Hippocampal formation (tissue), 2 donors: ENCODE results near the gene CAPN15.
A peak's percentile ranks its signal among the peaks of the same experiment; 100 is the strongest.
"Not testable (repeated sequence)": the region's sequence is repeated elsewhere in the genome, so short reads cannot be mapped to it uniquely, and the experiment has no call there.

Experiments used
- DNase-seq, 2 donors: peaks; one replicate each; lab custom pipeline; 2025; lab: John Stamatoyannopoulos, UW

Gene CAPN15

GRCh38 chr16:592518-593306 is 65.2 kb downstream of the CAPN15 start:
- peak; percentile 27 to 45 for DNase-seq

GRCh38 chr16:593406-593805 is 65.9 kb downstream of the CAPN15 start:
- no peak for DNase-seq

- no peak for DNase-seq
These were observed 66.3 kb downstream of the CAPN15 start for GRCh38 chr16:593807-594206.

DNA sequence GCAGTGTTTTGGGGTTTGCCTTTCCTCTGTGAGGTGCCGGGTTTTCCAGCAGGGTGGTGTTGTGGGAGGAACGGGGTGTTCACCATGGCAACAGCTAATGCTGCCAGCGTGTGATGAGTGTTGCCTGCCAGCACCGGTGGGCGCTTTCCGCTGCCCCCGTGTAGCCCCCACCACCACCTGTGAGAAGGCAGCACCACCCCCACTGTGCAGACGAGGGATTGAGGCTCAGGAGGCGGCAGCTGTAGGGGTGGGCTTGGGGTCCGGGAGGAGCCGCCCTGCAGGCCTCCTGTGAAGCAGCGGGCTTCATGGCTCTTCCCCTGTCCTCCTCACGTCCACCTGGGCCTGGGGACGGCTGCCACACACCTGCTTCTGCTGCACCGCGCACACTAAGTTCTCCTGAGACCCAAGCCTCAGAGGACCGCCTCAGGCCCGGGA is 67.6 kb downstream of the CAPN15 start:
- no peak for DNase-seq

DNA sequence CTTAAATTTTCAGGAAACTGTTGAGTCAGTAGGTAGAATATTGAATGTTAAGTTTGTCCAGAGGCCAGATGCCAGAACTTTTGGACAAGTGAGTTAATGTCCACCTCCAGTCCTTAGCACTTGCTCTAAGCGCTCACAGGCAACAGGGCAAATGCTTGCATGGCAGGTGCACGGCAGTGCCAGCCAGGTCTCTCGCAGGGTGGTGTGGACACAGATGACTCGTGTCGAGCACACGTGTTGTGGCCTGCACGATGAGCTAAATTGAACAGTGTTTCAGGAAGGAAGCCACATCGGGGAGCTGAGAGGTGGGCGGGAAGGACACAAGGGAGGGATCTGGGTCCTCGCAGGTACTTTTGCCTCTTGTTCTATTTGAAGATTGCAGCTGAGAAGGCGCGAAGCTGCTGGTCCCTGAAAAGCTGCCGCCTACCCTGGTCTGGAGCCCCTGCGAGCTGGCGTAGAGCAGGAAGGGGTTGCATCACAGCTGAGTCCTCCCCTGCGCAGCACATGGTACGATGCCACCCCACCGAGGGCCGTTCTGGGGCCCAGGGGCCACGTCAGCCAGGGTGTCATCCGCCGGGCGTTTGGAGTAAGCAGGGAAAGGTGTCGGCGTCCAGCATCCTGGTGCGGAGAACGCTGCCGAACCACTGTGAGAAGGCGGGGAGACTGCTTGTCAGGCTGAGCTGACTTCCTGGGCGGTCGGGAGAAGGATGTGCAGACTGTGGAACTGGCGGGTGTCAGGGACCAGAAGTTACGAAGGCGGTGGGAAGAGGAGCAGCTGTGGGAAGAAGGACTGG is 68.6 kb downstream of the CAPN15 start:
- peak in 1 of 2 donors; percentile 12 for DNase-seq

DNA sequence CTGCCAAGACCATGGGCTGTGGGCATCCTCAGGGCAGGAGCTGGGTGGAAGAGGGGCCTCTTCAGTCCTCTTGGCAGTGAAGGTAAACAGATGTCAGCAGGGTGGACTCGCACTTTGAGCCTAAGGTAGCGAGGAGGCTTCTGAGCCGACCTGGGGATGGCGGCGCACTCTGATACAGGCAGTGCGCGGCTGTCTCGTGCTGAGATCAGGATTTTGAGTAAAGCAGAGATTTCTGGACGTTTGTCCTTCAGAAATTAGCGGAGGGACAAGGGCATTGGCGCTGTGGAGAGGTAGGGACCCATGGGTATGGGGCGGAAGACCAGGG is 69.2 kb downstream of the CAPN15 start:
- DNase-seq, result no peak

DNA sequence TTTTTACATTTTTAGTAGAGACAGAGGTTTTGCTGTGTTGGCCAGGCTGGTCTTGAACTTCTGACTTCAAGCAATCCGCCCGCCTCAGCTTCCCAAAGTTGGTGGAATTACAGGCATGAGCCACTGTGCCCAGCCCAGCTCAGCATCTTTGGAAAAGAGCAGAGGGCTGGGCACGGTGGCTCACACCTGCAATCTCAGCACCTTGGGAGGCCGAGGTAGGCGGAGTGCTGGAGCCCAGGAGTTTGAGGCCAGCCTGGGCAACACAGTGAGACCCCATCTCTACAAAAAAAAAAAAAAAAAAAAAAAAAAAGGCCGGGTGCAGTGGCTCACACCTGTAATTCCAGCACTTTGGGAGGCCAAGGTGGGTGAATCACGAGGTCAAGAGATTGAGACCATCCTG is 70.1 kb downstream of the CAPN15 start:
- DNase-seq, result not testable (repeated sequence)

- DNase-seq, result no peak
These were observed 71.6 kb downstream of the CAPN15 start for GRCh38 chr16:598823-599739.

- DNase-seq, result peak in 1 of 2 donors; percentile 19
These were observed 73.3 kb downstream of the CAPN15 start for GRCh38 chr16:600781-601180.

- DNase-seq, result no peak
These were observed 76.4 kb downstream of the CAPN15 start for GRCh38 chr16:603933-604332.
